B cell (primary cell): Measurements from ENCODE around the gene IL19. TPM values are rescaled to one million over a fixed set of nuclear protein-coding genes. Genes with fewer than 3 reads are reported as not detected.

Experiments
- ATAC-seq: fragments of 200-7000 bp; cut with Tn5 transposase; one replicate; pipeline ENCODE4 v1.10.0; 2021; ENCODE audit warnings: low read depth, mild to moderate bottlenecking, moderate number of reproducible peaks, moderate library complexity
- CTCF ChIA-PET: fragments of 350-600 bp; sonication (Branson Sonifier 250); formaldehyde crosslinking; loops from one replicate; lab custom pipeline; 2021; ENCODE audit warnings: antibody characterized with exemption, inconsistent platforms; lab: Charles Lee
- POLR2A ChIA-PET: fragments of 350-600 bp; sonication (Branson Sonifier 250); formaldehyde crosslinking; loops from one replicate; lab custom pipeline; 2021; ENCODE audit warnings: antibody characterized with exemption; lab: Charles Lee
- DNase-seq: peaks from one replicate; pipeline ENCODE4 v3.0.0; 2013
- H2AFZ ChIP-seq: 2 replicates; pipeline ENCODE4 v1.6.1; 2012; ENCODE audit warnings: mild to moderate bottlenecking, low read depth, low read length; ENCODE audit not compliant: insufficient read depth, poor library complexity, severe bottlenecking
- H3K27ac ChIP-seq, 2 donors: 1 replicate in 1 of 2; 2 replicates in 1 of 2; pipeline ENCODE4 v1.5.1; 2012 to 2013; ENCODE audit warnings: low read length in 2 of 2, mild to moderate bottlenecking in 2 of 2, moderate library complexity in 1 of 2
- H3K27me3 ChIP-seq, 4 experiments: fragments of 200-600 bp in 1 of 4; sonication (generic) in 1 of 4; replicated peaks in 1 of 4; 1 replicate in 2 of 4; 2 replicates in 2 of 4; pipeline versions ENCODE4 v1.6.1 to v1.7.0; 2013 to 2016; ENCODE audit warnings: low read length in 3 of 4, mild to moderate bottlenecking in 2 of 4, mixed read lengths in 1 of 4, moderate library complexity in 1 of 4; ENCODE audit not compliant: insufficient read depth in 4 of 4, control insufficient read depth in 3 of 4; ENCODE audit errors: control extremely low read depth in 1 of 4
- H3K36me3 ChIP-seq, 2 experiments: replicated peaks in 1 of 2; 1 replicate in 1 of 2; 2 replicates in 1 of 2; pipeline versions ENCODE4 v1.6.1 to v1.7.1; 2013; ENCODE audit warnings: low read length in 1 of 2; ENCODE audit not compliant: insufficient read depth in 2 of 2, control insufficient read depth in 1 of 2; ENCODE audit errors: control extremely low read depth in 1 of 2, extremely low read depth in 1 of 2
- H3K4me1 ChIP-seq, 2 donors: fragments of 200-600 bp in 1 of 2; sonication (generic) in 1 of 2; 1 replicate in 1 of 2; 2 replicates in 1 of 2; pipeline versions ENCODE4 v1.5.1 to v1.6.1; 2013 to 2017; ENCODE audit warnings: low read length in 2 of 2; ENCODE audit not compliant: control insufficient read depth in 2 of 2, insufficient read depth in 2 of 2
- H3K4me2 ChIP-seq: replicated peaks from 2 replicates; pipeline ENCODE3; 2012; ENCODE audit warnings: mild to moderate bottlenecking, low read depth, low read length; ENCODE audit not compliant: poor library complexity, severe bottlenecking
- H3K4me3 ChIP-seq, 5 experiments: fragments of 200-600 bp in 1 of 5; sonication (generic) in 1 of 5; 1 replicate in 3 of 5; 2 replicates in 2 of 5; pipeline versions ENCODE4 v1.5.1 to v1.7.0; 2011 to 2016; ENCODE audit warnings: low read length in 4 of 5, mild to moderate bottlenecking in 4 of 5, low read depth in 2 of 5, control low read depth in 1 of 5, moderate library complexity in 1 of 5; ENCODE audit not compliant: insufficient read depth in 1 of 5; ENCODE audit errors: control extremely low read depth in 1 of 5, extremely low read depth in 1 of 5
- H3K79me2 ChIP-seq: fragments of 200-600 bp; sonication (generic); one replicate; pipeline ENCODE4 v1.6.0; 2016; ENCODE audit warnings: low read length; ENCODE audit not compliant: control insufficient read depth, insufficient read depth
- H3K9ac ChIP-seq: fragments of 200-600 bp; sonication (generic); 2 replicates; pipeline ENCODE4 v1.6.1; 2017; ENCODE audit warnings: mild to moderate bottlenecking, low read length, moderate library complexity
- H3K9me3 ChIP-seq, 3 donors: one replicate each; pipeline versions ENCODE4 v1.6.1 to v1.7.1; 2013; ENCODE audit warnings: low read length in 2 of 3; ENCODE audit not compliant: control insufficient read depth in 2 of 3, insufficient read depth in 1 of 3; ENCODE audit errors: control extremely low read depth in 1 of 3
- H4K20me1 ChIP-seq: 2 replicates; pipeline ENCODE4 v1.6.0; 2012; ENCODE audit warnings: mild to moderate bottlenecking, low read length; ENCODE audit not compliant: insufficient read depth, control insufficient read depth, poor library complexity, severe bottlenecking
- H3K27ac Mint-ChIP-seq: one replicate; pipeline ENCODE4 v1.8.0; 2021; ENCODE audit warnings: mixed read lengths
- H3K27me3 Mint-ChIP-seq: one replicate; pipeline ENCODE4 v1.8.0; 2021; ENCODE audit warnings: mixed read lengths
- H3K4me1 Mint-ChIP-seq: one replicate; pipeline ENCODE4 v1.8.0; 2021; ENCODE audit warnings: mixed read lengths
- H3K4me3 Mint-ChIP-seq: one replicate; pipeline ENCODE4 v1.8.0; 2021; ENCODE audit warnings: mixed read lengths
- H3K9me3 Mint-ChIP-seq: one replicate; pipeline ENCODE4 v1.8.0; 2022; ENCODE audit warnings: mixed read lengths; ENCODE audit not compliant: insufficient read depth
- EZH2 ChIP-seq: IDR thresholded peaks from 2 replicates; pipeline ENCODE4 v1.6.1; 2012; ENCODE audit warnings: borderline replicate concordance, low read depth, mild to moderate bottlenecking, moderate library complexity, low read length; ENCODE audit not compliant: insufficient read depth, poor library complexity, severe bottlenecking
- WGBS: methylation state at CpG from one replicate; pipeline ENCODE4 v1.1.5; 2013; ENCODE audit warnings: missing lambda C conversion rate; ENCODE audit not compliant: insufficient coverage; 5-methylcytosine and 5-hydroxymethylcytosine counted together
- intact Hi-C: fragments of 100-400 bp; cut with micrococcal nuclease; formaldehyde crosslinking; loops from one replicate; pipeline ENCODE4 v1.10.0; 2022
- polyA plus RNA-seq: library from polyadenylated mRNA; depleted of rRNA; stranded (reverse); fragments of >200 nt; gene quantifications from 2 replicates; pipeline ENCODE4 v1.2.3, GENCODE V29; 2012
- total RNA-seq, 2 donors: library from RNA; stranded (reverse); fragments of 120-200 nt in 1 of 2; gene quantifications; 1 replicate in 1 of 2; 2 replicates in 1 of 2; pipeline versions ENCODE4 v1.2.3 to v1.2.4, GENCODE V29; 2013 to 2022
- TF ChIP-seq, protein P1 (sequence below): fragments of 200-600 bp; IDR thresholded peaks from one replicate; pipeline ENCODE4 v1.8.0; 2022; ENCODE audit warnings: antibody characterized with exemption, mild to moderate bottlenecking

The IL19 gene
- total and polyA plus RNA-seq, 2 donors (not counting 1 experiment from before 2014, with no cell fraction given) = 0.27 TPM; not detected in 1

DNA sequence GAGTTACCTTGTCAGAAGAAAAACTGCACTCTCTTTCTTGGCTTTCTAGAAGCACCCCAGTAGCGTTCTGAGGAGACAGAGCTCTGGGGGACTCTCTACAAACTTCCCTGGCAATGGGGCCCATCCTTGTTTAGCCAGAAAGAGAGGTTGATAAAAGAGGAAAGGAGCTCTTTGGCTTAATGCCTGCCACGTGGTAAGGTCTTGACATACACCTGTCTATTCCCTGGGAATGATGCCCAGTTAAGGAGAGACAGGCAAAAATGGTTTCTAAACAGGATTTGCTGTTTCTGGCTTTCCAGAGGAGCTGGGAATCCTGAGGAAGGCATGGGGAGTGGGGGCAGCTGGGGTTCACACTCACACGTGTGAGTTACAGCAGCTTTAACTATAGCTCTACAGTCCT, 64.6 kb downstream of the IL19 start:
- POLR2A ChIA-PET = interaction anchor here (0.6 kb wide), 1 partner anchor 514 kb away, joined by 3 read pairs; no protein-coding TSS in a partner anchor
- intact Hi-C loops = no loop called here
- H3K9ac ChIP-seq = no peak overlapping the region
- TF ChIP-seq, protein P1, sequence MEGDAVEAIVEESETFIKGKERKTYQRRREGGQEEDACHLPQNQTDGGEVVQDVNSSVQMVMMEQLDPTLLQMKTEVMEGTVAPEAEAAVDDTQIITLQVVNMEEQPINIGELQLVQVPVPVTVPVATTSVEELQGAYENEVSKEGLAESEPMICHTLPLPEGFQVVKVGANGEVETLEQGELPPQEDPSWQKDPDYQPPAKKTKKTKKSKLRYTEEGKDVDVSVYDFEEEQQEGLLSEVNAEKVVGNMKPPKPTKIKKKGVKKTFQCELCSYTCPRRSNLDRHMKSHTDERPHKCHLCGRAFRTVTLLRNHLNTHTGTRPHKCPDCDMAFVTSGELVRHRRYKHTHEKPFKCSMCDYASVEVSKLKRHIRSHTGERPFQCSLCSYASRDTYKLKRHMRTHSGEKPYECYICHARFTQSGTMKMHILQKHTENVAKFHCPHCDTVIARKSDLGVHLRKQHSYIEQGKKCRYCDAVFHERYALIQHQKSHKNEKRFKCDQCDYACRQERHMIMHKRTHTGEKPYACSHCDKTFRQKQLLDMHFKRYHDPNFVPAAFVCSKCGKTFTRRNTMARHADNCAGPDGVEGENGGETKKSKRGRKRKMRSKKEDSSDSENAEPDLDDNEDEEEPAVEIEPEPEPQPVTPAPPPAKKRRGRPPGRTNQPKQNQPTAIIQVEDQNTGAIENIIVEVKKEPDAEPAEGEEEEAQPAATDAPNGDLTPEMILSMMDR = no peak
- Mint-ChIP-seq H3K9me3 (no peaks in the 10 kb centered on the region), H3K4me1 (peaks cover 44% of the 10 kb centered on the region), H3K4me3 (no peak overlapping the region), H3K27ac (no peak overlapping the region), H3K27me3 (peaks cover 12% of the 10 kb centered on the region)
- H2AFZ ChIP-seq = no peak overlapping the region
- H3K4me1 ChIP-seq = peaks cover 45 to 47% of the 10 kb centered on the region in 2 donors
- no peaks in the 10 kb centered on the region for H3K36me3 ChIP-seq
- H3K4me2 ChIP-seq = peak overlapping the region; percentile 13
- ATAC-seq (no peak), DNase-seq (no peak)
- no peak overlapping the region for H3K4me3 ChIP-seq
- H3K27ac ChIP-seq = no peak overlapping the region
- no peaks in the 10 kb centered on the region for H4K20me1 ChIP-seq
- H3K79me2 ChIP-seq = no peaks in the 10 kb centered on the region
- WGBS = 77% methylated on average over 2 of the region's 3 CpGs
- CTCF ChIA-PET = interaction anchor here (0.9 to 6.6 kb wide), 6 partner anchors 26 to 169 kb away, joined by 3 to 36 read pairs (median 3); partner anchors contain the start of gene IL20
- no peaks in the 10 kb centered on the region for H3K27me3 ChIP-seq
- no peaks in the 10 kb centered on the region for H3K9me3 ChIP-seq

DNA sequence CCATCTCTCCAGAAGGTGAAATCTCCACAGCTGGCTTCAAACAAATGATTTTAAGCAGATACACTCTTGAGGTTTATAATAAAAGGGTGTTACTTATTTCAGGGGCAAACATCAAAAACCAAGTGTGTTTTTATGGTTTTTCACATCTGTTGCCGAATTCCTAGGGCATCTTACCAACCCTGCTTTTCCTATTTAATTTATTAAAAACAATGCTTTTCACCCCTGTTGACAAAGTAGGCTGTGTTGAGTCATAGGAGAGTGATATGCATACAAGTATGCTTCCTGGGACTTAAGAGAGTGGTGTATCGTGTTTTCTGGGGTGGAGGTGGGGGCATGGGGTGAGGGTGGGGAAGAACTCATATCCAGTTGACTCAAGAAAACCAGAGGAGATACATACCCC, 65.5 kb downstream of the IL19 start:
- H3K27me3 ChIP-seq = no peaks in the 10 kb centered on the region
- H3K9ac ChIP-seq = no peak overlapping the region
- no peaks in the 10 kb centered on the region for H3K36me3 ChIP-seq
- Mint-ChIP-seq H3K9me3 (no peaks in the 10 kb centered on the region), H3K27ac (no peak overlapping the region), H3K4me1 (peaks cover 38% of the 10 kb centered on the region), H3K4me3 (no peak overlapping the region), H3K27me3 (peaks cover 12% of the 10 kb centered on the region)
- no peak overlapping the region for H2AFZ ChIP-seq
- H3K9me3 ChIP-seq = no peaks in the 10 kb centered on the region
- intact Hi-C loops = no loop called here
- no peaks in the 10 kb centered on the region for H3K79me2 ChIP-seq
- WGBS = no CpG with 5 or more reads among the region's 2 CpGs
- H3K4me1 ChIP-seq = peaks cover 42% of the 10 kb centered on the region in 2 donors
- no peak overlapping the region for H3K4me3 ChIP-seq
- H3K4me2 ChIP-seq = no peak overlapping the region
- ChIA-PET CTCF (interaction anchor here (0.9 to 6.6 kb wide), 3 partner anchors 27 to 94 kb away, joined by 3 to 36 read pairs (median 3); partner anchors contain the start of gene IL20), POLR2A (no interaction called here)
- no peaks in the 10 kb centered on the region for H4K20me1 ChIP-seq
- TF ChIP-seq EZH2 = no peak
- TF ChIP-seq, protein P1 = no peak
- no peak overlapping the region for H3K27ac ChIP-seq
- ATAC-seq (no peak), DNase-seq (no peak)
